Neural cell (in vitro differentiated cells): ENCODE measurements around the gene ASCC2. TPM values are rescaled to one million over a fixed set of nuclear protein-coding genes. Genes with fewer than 3 reads are reported as not detected.

ENCODE experiments used
- H2AFZ ChIP-seq: fragments of 200-600, 300-800 bp; sonication (generic), shearing (Covaris generic); 2 replicates; pipeline ENCODE4 v1.6.0; 2014; ENCODE audit warnings: low read depth, mild to moderate bottlenecking, antibody characterized with exemption, low read length, moderate library complexity
- H3F3A ChIP-seq: fragments of 200-600 bp; shearing (Covaris generic); 2 replicates; pipeline ENCODE4 v1.6.1; 2016; ENCODE audit warnings: mild to moderate bottlenecking, moderate library complexity, mixed read lengths, antibody characterized with exemption, low read length; ENCODE audit not compliant: insufficient read depth, poor library complexity, severe bottlenecking
- H3K27ac ChIP-seq: fragments of 200-600, 300-800 bp; sonication (generic), shearing (Covaris generic); 2 replicates; pipeline ENCODE4 v1.5.1; 2014; ENCODE audit warnings: mild to moderate bottlenecking, low read length, moderate library complexity
- H3K27me3 ChIP-seq: fragments of 300-800, 200-600 bp; sonication (generic), shearing (Covaris generic); 2 replicates; pipeline ENCODE4 v1.6.0; 2014; ENCODE audit warnings: mild to moderate bottlenecking, low read depth, low read length, moderate library complexity; ENCODE audit not compliant: insufficient read depth
- H3K36me3 ChIP-seq: fragments of 300-800, 200-600 bp; sonication (generic), shearing (Covaris generic); 2 replicates; pipeline ENCODE4 v1.5.1; 2014; ENCODE audit warnings: mild to moderate bottlenecking, antibody characterized with exemption, low read length, moderate library complexity; ENCODE audit not compliant: insufficient read depth
- H3K4me2 ChIP-seq: fragments of 300-800, 200-600 bp; sonication (generic), shearing (Covaris generic); 2 replicates; pipeline ENCODE4 v1.6.0; 2014; ENCODE audit warnings: mild to moderate bottlenecking, low read length
- H3K4me3 ChIP-seq: fragments of 300-800, 200-600 bp; sonication (generic), shearing (Covaris generic); 2 replicates; pipeline ENCODE4 v1.5.1; 2014; ENCODE audit warnings: mild to moderate bottlenecking, low read length, moderate library complexity
- H3K79me2 ChIP-seq: fragments of 200-600 bp; shearing (Covaris generic); replicated peaks from 2 replicates; pipeline ENCODE4 v1.6.0; 2014; ENCODE audit warnings: mild to moderate bottlenecking, low read length, moderate library complexity; ENCODE audit not compliant: insufficient read depth
- H3K9ac ChIP-seq: fragments of 300-800, 200-600 bp; sonication (generic), shearing (Covaris generic); 2 replicates; pipeline ENCODE4 v1.6.1; 2016; ENCODE audit warnings: mild to moderate bottlenecking, low read length, mixed read lengths
- H3K9me2 ChIP-seq: fragments of 200-600 bp; shearing (Covaris generic); 2 replicates; pipeline ENCODE4 v1.6.1; 2016; ENCODE audit warnings: mild to moderate bottlenecking, low read length, mixed read lengths; ENCODE audit not compliant: insufficient read depth
- H3K9me3 ChIP-seq: fragments of 200-600, 300-800 bp; sonication (generic), shearing (Covaris generic); 2 replicates; pipeline ENCODE4 v1.6.1; 2016; ENCODE audit warnings: mild to moderate bottlenecking, mixed run types, low read length, moderate library complexity, mixed read lengths
- H4K20me1 ChIP-seq: fragments of 200-600 bp; shearing (Covaris generic); 2 replicates; pipeline ENCODE4 v1.6.1; 2016; ENCODE audit warnings: mild to moderate bottlenecking, mixed run types; ENCODE audit not compliant: insufficient read depth
- EP300 ChIP-seq: fragments of 450-650 bp; conservative IDR thresholded peaks from 2 replicates; pipeline ENCODE4 v1.6.1; 2014; ENCODE audit warnings: antibody characterized with exemption, mild to moderate bottlenecking, moderate library complexity; ENCODE audit not compliant: poor library complexity, severe bottlenecking
- EZH2 ChIP-seq: fragments of 200-600, 300-800 bp; shearing (Covaris generic), sonication (generic); IDR thresholded peaks from 2 replicates; pipeline ENCODE4 v1.6.1; 2014; ENCODE audit warnings: antibody characterized with exemption, low read length, borderline replicate concordance, mild to moderate bottlenecking; ENCODE audit not compliant: insufficient read depth, poor library complexity, severe bottlenecking
- MXI1 ChIP-seq: fragments of 450-650 bp; conservative IDR thresholded peaks from 2 replicates; pipeline ENCODE4 v1.6.1; 2014; ENCODE audit warnings: antibody characterized with exemption, mild to moderate bottlenecking; ENCODE audit not compliant: poor library complexity, severe bottlenecking
- POLR2AphosphoS5 ChIP-seq: IDR thresholded peaks from 2 replicates; pipeline ENCODE4 v1.6.1; 2012
- RAD21 ChIP-seq: fragments of 450-650 bp; conservative IDR thresholded peaks from 2 replicates; pipeline ENCODE4 v1.6.1; 2014; ENCODE audit warnings: antibody characterized with exemption, mild to moderate bottlenecking, moderate library complexity
- SMC3 ChIP-seq: fragments of 450-650 bp; conservative IDR thresholded peaks from 2 replicates; pipeline ENCODE4 v1.6.1; 2014; ENCODE audit warnings: antibody characterized with exemption, mild to moderate bottlenecking, moderate library complexity; ENCODE audit not compliant: poor library complexity
- TAF1 ChIP-seq: IDR thresholded peaks from 2 replicates; pipeline ENCODE4 v1.6.1; 2012; ENCODE audit warnings: low read depth
- polyA plus RNA-seq: library from polyadenylated mRNA; depleted of rRNA; stranded (reverse); fragments of >200 nt; gene quantifications from 2 replicates; pipeline ENCODE4 v1.2.3, GENCODE V29; 2014
- TF ChIP-seq, protein P1 (sequence below): fragments of 450-650 bp; IDR thresholded peaks from 2 replicates; pipeline ENCODE4 v1.5.1; 2014; ENCODE audit warnings: antibody characterized with exemption, mild to moderate bottlenecking, moderate library complexity; ENCODE audit not compliant: poor library complexity, severe bottlenecking
- TF ChIP-seq, protein P2 (sequence below): IDR thresholded peaks from 2 replicates; pipeline ENCODE4 v1.6.1; 2012; ENCODE audit warnings: borderline replicate concordance

ASCC2 gene
- polyA plus RNA-seq, 1 donor from 2014 or later: 26.2 TPM

DNA sequence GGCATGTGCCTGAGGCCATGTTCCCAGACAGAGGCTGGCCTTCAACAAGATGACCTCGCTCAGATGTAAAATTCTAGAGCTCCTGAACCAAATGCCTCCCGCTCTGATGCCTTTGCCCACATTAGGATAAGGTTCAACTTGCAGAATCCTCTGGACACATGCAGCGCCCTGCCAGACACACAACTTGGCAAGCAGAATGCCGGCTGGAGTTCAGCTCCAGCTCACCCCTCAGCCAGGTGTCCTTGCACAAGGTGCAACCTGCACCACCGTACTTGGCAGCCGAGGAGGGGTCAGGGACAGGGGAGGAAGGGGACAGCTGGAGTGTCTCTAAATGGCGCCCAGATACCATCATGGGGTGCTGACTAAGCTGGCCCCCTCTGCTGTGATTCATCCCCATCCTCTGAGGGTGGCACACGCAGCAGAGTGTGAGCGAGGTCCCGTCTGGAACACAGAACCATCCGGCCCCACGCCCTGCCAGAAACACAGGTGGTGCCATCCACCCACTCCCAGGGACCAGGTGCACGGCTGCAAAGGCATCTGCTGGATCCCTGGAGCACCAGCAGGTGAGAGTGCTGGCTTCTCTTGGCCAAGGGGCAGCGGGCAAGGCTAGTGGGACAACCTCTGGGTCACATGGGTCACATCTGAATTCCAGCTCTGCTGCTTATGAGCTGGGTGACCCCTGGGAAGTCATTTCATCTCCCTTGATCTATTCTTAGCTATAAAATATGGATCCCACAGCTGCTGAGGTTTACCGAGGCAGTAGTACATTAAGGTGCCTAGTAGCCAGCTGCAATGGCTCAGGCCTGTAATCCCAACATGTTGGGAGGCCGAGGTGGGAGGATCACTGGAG, 84.0 kb downstream of the ASCC2 start:
- Histone ChIP-seq H3K4me3 (no peak overlapping the region), H2AFZ (no peak overlapping the region), H3F3A (no peaks in the 10 kb centered on the region), H3K27ac (no peak overlapping the region), H3K36me3 (no peaks in the 10 kb centered on the region), H3K4me2 (no peak overlapping the region), H4K20me1 (no peaks in the 10 kb centered on the region), H3K9ac (no peak overlapping the region), H3K27me3 (no peaks in the 10 kb centered on the region), H3K9me3 (no peaks in the 10 kb centered on the region), H3K79me2 (no peaks in the 10 kb centered on the region), H3K9me2 (no peaks in the 10 kb centered on the region)
- TF ChIP-seq SMC3 (no peak), EP300 (no peak), TAF1 (no peak), RAD21 (no peak), POLR2AphosphoS5 (no peak), MXI1 (no peak), EZH2 (no peak)
- TF ChIP-seq, protein P1, sequence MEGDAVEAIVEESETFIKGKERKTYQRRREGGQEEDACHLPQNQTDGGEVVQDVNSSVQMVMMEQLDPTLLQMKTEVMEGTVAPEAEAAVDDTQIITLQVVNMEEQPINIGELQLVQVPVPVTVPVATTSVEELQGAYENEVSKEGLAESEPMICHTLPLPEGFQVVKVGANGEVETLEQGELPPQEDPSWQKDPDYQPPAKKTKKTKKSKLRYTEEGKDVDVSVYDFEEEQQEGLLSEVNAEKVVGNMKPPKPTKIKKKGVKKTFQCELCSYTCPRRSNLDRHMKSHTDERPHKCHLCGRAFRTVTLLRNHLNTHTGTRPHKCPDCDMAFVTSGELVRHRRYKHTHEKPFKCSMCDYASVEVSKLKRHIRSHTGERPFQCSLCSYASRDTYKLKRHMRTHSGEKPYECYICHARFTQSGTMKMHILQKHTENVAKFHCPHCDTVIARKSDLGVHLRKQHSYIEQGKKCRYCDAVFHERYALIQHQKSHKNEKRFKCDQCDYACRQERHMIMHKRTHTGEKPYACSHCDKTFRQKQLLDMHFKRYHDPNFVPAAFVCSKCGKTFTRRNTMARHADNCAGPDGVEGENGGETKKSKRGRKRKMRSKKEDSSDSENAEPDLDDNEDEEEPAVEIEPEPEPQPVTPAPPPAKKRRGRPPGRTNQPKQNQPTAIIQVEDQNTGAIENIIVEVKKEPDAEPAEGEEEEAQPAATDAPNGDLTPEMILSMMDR: no peak
- TF ChIP-seq, protein P2, sequence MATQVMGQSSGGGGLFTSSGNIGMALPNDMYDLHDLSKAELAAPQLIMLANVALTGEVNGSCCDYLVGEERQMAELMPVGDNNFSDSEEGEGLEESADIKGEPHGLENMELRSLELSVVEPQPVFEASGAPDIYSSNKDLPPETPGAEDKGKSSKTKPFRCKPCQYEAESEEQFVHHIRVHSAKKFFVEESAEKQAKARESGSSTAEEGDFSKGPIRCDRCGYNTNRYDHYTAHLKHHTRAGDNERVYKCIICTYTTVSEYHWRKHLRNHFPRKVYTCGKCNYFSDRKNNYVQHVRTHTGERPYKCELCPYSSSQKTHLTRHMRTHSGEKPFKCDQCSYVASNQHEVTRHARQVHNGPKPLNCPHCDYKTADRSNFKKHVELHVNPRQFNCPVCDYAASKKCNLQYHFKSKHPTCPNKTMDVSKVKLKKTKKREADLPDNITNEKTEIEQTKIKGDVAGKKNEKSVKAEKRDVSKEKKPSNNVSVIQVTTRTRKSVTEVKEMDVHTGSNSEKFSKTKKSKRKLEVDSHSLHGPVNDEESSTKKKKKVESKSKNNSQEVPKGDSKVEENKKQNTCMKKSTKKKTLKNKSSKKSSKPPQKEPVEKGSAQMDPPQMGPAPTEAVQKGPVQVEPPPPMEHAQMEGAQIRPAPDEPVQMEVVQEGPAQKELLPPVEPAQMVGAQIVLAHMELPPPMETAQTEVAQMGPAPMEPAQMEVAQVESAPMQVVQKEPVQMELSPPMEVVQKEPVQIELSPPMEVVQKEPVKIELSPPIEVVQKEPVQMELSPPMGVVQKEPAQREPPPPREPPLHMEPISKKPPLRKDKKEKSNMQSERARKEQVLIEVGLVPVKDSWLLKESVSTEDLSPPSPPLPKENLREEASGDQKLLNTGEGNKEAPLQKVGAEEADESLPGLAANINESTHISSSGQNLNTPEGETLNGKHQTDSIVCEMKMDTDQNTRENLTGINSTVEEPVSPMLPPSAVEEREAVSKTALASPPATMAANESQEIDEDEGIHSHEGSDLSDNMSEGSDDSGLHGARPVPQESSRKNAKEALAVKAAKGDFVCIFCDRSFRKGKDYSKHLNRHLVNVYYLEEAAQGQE: no peak

DNA sequence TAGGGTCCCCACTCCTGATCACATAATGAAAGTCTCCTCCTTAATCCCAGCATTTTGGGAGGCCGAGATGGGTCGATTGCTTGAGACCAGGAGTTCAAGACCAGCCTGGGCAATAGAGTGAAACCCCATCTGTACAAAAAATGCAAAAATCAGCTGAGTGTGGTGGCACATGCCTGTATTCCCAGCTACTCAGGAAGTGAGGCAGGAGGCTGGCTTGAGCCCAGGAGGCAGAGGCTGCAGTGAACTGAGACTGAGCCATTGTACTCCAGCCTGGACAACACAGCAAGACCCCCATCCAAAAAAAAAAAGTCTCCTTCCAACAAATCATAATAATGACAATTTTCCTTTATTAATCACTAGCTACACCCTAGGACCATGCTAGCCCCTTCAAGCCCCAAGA, 86.4 kb downstream of the ASCC2 start:
- H3K9me3 ChIP-seq: no peaks in the 10 kb centered on the region
- no peaks in the 10 kb centered on the region for H3K79me2 ChIP-seq
- no peak overlapping the region for H2AFZ ChIP-seq
- no peak overlapping the region for H3K4me2 ChIP-seq
- H3K9me2 ChIP-seq: no peaks in the 10 kb centered on the region
- no peaks in the 10 kb centered on the region for H3K36me3 ChIP-seq
- no peak overlapping the region for H3K4me3 ChIP-seq
- no peaks in the 10 kb centered on the region for H3F3A ChIP-seq
- no peaks in the 10 kb centered on the region for H3K27me3 ChIP-seq
- no peaks in the 10 kb centered on the region for H4K20me1 ChIP-seq
- H3K9ac ChIP-seq: no peak overlapping the region
- no peak overlapping the region for H3K27ac ChIP-seq
- no peak for TF ChIP-seq RAD21
- no peak for TF ChIP-seq POLR2AphosphoS5
- no peak for TF ChIP-seq EP300
- no peak for TF ChIP-seq MXI1
- TF ChIP-seq, protein P2: no peak
- no peak for TF ChIP-seq TAF1
- TF ChIP-seq SMC3: no peak
